Peyer's patch (tissue), 4 donors: Measurements from ENCODE around the gene CCDC51.

Experiments used
- POLR2A ChIP-seq, 2 donors: fragments of 450-650 bp; IDR thresholded peaks; one replicate each; pipeline ENCODE4 v1.5.1; 2017; ENCODE audit warnings: antibody characterized with exemption in 2 of 2, mild to moderate bottlenecking in 2 of 2, moderate library complexity in 2 of 2
- TF ChIP-seq, protein P1 (sequence below), 6 experiments: fragments of 450-650 bp in 4 of 6; fragments of 200-600 bp in 2 of 6; sonication (generic) in 1 of 6; IDR thresholded peaks; one replicate each; pipeline ENCODE4 v1.5.1; 2017 to 2019; ENCODE audit warnings: antibody characterized with exemption in 6 of 6, mild to moderate bottlenecking in 3 of 6, moderate library complexity in 1 of 6

DNA sequence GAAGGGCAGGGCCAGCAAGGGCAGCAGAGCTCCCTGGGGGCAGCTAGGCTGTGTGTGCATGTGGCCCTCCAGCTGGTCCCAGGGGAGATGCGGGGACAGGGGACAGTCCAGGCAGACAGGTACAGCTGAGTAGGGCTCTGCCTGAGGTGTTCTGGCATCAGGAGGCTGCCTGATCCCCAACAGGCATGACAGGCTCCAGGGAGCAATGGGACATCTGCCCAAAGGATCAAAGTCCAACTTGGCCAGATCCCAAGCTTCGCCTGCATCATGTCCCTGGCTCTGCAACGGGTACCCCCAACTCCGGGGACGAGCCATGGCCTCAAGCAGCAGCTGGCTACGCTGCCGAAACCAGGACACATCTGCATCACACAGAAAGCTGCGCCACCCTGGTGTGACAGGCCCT, 28.4 kb upstream of the CCDC51 start:
- TF ChIP-seq, protein P1, sequence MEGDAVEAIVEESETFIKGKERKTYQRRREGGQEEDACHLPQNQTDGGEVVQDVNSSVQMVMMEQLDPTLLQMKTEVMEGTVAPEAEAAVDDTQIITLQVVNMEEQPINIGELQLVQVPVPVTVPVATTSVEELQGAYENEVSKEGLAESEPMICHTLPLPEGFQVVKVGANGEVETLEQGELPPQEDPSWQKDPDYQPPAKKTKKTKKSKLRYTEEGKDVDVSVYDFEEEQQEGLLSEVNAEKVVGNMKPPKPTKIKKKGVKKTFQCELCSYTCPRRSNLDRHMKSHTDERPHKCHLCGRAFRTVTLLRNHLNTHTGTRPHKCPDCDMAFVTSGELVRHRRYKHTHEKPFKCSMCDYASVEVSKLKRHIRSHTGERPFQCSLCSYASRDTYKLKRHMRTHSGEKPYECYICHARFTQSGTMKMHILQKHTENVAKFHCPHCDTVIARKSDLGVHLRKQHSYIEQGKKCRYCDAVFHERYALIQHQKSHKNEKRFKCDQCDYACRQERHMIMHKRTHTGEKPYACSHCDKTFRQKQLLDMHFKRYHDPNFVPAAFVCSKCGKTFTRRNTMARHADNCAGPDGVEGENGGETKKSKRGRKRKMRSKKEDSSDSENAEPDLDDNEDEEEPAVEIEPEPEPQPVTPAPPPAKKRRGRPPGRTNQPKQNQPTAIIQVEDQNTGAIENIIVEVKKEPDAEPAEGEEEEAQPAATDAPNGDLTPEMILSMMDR (IDR thresholded peaks at IDR 0.05) = no peak
- TF ChIP-seq POLR2A (IDR thresholded peaks at IDR 0.05) = peak in 1 of 2 donors; percentile 32
